ENCODE measurements around the gene TOX3. TPM values are rescaled to one million over a fixed set of nuclear protein-coding genes. Genes with fewer than 3 reads are reported as not detected.

TOX3 gene
- polyA plus RNA-seq, 1 of the 3 experiments (the other 2 are of a cell fraction) = not detected

DNA sequence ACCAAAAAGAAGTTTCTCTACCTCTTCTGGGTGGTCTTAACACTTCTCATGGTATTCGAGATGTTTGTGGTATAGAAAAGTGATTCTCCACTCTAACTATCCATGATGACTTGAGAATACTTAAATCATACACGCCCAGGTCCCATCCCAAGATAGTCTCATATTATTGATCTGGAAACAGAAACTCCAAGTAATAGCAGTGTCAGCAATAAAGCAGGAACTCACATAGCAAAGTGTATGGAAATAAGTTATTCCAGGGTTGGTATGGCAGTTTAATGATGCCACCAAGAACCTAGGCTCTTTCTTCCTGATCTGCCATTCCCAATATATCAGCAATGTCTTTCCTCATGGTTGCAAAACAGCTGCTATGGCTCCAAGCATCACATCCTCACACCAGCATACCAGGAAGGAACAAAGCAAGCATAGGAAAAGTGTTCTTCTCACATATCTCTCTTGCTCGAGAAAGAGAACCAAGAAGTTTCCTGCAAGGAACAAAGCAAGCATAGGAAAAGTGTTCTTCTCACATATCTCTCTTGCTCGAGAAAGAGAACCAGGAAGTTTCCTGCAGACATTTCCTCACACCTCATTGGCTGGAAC lies 23.6 kb upstream of the TOX3 start:
- H3K9me2 ChIP-seq = no peaks in the 10 kb centered on the region
- WGBS (ENCODE audit: low lambda C conversion rate) = 12% methylated on average over 4 of the region's 4 CpGs
- no peak overlapping the region for H3K4me2 ChIP-seq
- H3K27ac ChIP-seq (ENCODE audit: low read depth in 2 of 2, low read length in 1 of 2) = no peak overlapping the region
- no peaks in the 10 kb centered on the region for H3K9me3 ChIP-seq
- H4K20me1 ChIP-seq (ENCODE audit: insufficient read depth) = no peaks in the 10 kb centered on the region
- H3K4me3 ChIP-seq (ENCODE audit: low read depth in 2 of 2, low read length in 1 of 2) = no peak overlapping the region
- CTCF ChIA-PET = no interaction called here
- POLR2A ChIA-PET = no interaction called here
- no peak overlapping the region for H3K9ac ChIP-seq
- no peak for DNase-seq
- no peaks in the 10 kb centered on the region for H3K4me1 ChIP-seq (ENCODE audit: control insufficient read depth in 1 of 2, insufficient read depth in 2 of 2, low read depth in 1 of 2, low read length in 1 of 2)
- H2AFZ ChIP-seq (ENCODE audit: low read depth) = no peak overlapping the region
- no peaks in the 10 kb centered on the region for H3K36me3 ChIP-seq (replicated peaks in 1 of 2; ENCODE audit: control insufficient read depth in 1 of 2, insufficient read depth in 2 of 2, low read length in 1 of 2)
- H3K27me3 ChIP-seq (ENCODE audit: insufficient read depth) = no peaks in the 10 kb centered on the region
- H3F3A ChIP-seq (replicated peaks; ENCODE audit: insufficient read depth) = no peaks in the 10 kb centered on the region
- no peak for TF ChIP-seq MXI1 (IDR thresholded peaks at IDR 0.05; ENCODE audit: low read depth, low read length)
- no peak for TF ChIP-seq NFIC (IDR thresholded peaks at IDR 0.05; ENCODE audit: borderline replicate concordance)
- no peak for TF ChIP-seq TAF1 (IDR thresholded peaks at IDR 0.05; ENCODE audit: borderline replicate concordance, low read depth, low read length)
- TF ChIP-seq, protein P1, sequence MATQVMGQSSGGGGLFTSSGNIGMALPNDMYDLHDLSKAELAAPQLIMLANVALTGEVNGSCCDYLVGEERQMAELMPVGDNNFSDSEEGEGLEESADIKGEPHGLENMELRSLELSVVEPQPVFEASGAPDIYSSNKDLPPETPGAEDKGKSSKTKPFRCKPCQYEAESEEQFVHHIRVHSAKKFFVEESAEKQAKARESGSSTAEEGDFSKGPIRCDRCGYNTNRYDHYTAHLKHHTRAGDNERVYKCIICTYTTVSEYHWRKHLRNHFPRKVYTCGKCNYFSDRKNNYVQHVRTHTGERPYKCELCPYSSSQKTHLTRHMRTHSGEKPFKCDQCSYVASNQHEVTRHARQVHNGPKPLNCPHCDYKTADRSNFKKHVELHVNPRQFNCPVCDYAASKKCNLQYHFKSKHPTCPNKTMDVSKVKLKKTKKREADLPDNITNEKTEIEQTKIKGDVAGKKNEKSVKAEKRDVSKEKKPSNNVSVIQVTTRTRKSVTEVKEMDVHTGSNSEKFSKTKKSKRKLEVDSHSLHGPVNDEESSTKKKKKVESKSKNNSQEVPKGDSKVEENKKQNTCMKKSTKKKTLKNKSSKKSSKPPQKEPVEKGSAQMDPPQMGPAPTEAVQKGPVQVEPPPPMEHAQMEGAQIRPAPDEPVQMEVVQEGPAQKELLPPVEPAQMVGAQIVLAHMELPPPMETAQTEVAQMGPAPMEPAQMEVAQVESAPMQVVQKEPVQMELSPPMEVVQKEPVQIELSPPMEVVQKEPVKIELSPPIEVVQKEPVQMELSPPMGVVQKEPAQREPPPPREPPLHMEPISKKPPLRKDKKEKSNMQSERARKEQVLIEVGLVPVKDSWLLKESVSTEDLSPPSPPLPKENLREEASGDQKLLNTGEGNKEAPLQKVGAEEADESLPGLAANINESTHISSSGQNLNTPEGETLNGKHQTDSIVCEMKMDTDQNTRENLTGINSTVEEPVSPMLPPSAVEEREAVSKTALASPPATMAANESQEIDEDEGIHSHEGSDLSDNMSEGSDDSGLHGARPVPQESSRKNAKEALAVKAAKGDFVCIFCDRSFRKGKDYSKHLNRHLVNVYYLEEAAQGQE (IDR thresholded peaks at IDR 0.05; ENCODE audit: low read depth, low read length) = no peak
- TF ChIP-seq, protein P2, sequence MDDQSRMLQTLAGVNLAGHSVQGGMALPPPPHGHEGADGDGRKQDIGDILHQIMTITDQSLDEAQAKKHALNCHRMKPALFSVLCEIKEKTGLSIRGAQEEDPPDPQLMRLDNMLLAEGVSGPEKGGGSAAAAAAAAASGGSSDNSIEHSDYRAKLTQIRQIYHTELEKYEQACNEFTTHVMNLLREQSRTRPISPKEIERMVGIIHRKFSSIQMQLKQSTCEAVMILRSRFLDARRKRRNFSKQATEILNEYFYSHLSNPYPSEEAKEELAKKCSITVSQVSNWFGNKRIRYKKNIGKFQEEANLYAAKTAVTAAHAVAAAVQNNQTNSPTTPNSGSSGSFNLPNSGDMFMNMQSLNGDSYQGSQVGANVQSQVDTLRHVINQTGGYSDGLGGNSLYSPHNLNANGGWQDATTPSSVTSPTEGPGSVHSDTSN (IDR thresholded peaks at IDR 0.05) = no peak
- TF ChIP-seq EP300 (IDR thresholded peaks at IDR 0.05; ENCODE audit: borderline replicate concordance in 1 of 2, low read depth in 1 of 2, low read length in 1 of 2) = no peak
- no peak for TF ChIP-seq FOXM1 (IDR thresholded peaks at IDR 0.05; ENCODE audit: low read depth)
- no peak for TF ChIP-seq FOSL2 (IDR thresholded peaks at IDR 0.05; ENCODE audit: borderline replicate concordance, low read depth)
- TF ChIP-seq, protein P3, sequence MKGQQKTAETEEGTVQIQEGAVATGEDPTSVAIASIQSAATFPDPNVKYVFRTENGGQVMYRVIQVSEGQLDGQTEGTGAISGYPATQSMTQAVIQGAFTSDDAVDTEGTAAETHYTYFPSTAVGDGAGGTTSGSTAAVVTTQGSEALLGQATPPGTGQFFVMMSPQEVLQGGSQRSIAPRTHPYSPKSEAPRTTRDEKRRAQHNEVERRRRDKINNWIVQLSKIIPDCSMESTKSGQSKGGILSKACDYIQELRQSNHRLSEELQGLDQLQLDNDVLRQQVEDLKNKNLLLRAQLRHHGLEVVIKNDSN (IDR thresholded peaks at IDR 0.05; ENCODE audit: borderline replicate concordance, low read depth) = no peak
- TF ChIP-seq EZH2phosphoT487 (IDR thresholded peaks at IDR 0.05; ENCODE audit: borderline replicate concordance, low read depth) = no peak
- TF ChIP-seq RAD21 (IDR thresholded peaks at IDR 0.05; ENCODE audit: low read length) = no peak
- TF ChIP-seq, protein P4, sequence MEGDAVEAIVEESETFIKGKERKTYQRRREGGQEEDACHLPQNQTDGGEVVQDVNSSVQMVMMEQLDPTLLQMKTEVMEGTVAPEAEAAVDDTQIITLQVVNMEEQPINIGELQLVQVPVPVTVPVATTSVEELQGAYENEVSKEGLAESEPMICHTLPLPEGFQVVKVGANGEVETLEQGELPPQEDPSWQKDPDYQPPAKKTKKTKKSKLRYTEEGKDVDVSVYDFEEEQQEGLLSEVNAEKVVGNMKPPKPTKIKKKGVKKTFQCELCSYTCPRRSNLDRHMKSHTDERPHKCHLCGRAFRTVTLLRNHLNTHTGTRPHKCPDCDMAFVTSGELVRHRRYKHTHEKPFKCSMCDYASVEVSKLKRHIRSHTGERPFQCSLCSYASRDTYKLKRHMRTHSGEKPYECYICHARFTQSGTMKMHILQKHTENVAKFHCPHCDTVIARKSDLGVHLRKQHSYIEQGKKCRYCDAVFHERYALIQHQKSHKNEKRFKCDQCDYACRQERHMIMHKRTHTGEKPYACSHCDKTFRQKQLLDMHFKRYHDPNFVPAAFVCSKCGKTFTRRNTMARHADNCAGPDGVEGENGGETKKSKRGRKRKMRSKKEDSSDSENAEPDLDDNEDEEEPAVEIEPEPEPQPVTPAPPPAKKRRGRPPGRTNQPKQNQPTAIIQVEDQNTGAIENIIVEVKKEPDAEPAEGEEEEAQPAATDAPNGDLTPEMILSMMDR (IDR thresholded peaks at IDR 0.05) = no peak
- TF ChIP-seq, protein P5, sequence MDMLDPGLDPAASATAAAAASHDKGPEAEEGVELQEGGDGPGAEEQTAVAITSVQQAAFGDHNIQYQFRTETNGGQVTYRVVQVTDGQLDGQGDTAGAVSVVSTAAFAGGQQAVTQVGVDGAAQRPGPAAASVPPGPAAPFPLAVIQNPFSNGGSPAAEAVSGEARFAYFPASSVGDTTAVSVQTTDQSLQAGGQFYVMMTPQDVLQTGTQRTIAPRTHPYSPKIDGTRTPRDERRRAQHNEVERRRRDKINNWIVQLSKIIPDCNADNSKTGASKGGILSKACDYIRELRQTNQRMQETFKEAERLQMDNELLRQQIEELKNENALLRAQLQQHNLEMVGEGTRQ (IDR thresholded peaks at IDR 0.05; ENCODE audit: borderline replicate concordance, low read depth, low read length) = no peak
- no peak for TF ChIP-seq RCOR1 (IDR thresholded peaks at IDR 0.05; ENCODE audit: low read length)
- TF ChIP-seq GABPA (IDR thresholded peaks at IDR 0.05; ENCODE audit: low read depth) = no peak
- no peak for TF ChIP-seq NRF1 (IDR thresholded peaks at IDR 0.05; ENCODE audit: low read depth, low read length)
- TF ChIP-seq TCF12 (IDR thresholded peaks at IDR 0.05) = no peak
- TF ChIP-seq, protein P6, sequence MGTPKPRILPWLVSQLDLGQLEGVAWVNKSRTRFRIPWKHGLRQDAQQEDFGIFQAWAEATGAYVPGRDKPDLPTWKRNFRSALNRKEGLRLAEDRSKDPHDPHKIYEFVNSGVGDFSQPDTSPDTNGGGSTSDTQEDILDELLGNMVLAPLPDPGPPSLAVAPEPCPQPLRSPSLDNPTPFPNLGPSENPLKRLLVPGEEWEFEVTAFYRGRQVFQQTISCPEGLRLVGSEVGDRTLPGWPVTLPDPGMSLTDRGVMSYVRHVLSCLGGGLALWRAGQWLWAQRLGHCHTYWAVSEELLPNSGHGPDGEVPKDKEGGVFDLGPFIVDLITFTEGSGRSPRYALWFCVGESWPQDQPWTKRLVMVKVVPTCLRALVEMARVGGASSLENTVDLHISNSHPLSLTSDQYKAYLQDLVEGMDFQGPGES (IDR thresholded peaks at IDR 0.05; ENCODE audit: low read depth, low read length) = no peak
- no peak for TF ChIP-seq POLR2AphosphoS5 (IDR thresholded peaks at IDR 0.05; ENCODE audit: low read depth, low read length)
- TF ChIP-seq CHD2 (IDR thresholded peaks at IDR 0.05; ENCODE audit: low read length, partially characterized antibody) = no peak
- no peaks in the 10 kb centered on the region for H3K79me2 ChIP-seq (ENCODE audit: insufficient read depth)
